HG03460 (cell line): ENCODE results near the gene CAP2.
"Not testable (repeated sequence)": the region's sequence is repeated elsewhere in the genome, so short reads cannot be mapped to it uniquely, and the experiment has no call there.

Experiments used
- ATAC-seq: cut with Tn5 transposase; IDR thresholded peaks from one replicate; pipeline ENCODE4 v1.9.1; 2021; ENCODE audit not compliant: unreplicated experiment

CAP2 gene

DNA sequence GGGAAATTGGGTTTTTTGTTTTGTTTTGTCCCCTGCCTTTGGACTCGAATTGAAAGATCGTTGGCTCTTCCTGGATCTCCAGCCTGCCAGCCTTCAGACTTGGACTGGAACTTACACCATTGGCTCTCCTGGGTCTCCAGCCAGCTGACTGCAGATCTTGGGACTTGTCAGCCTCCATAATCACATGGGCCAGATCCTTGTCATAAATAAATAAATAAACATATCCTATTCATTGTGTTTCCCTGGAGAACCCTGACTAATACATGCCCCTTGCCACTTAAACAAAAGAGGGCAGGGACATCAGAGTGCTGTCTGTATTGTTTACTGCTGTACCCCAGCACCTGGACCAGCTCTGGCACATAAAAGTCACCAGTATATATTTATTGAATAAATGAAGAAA lies 101.5 kb downstream of the CAP2 start:
- ATAC-seq: no peak

DNA sequence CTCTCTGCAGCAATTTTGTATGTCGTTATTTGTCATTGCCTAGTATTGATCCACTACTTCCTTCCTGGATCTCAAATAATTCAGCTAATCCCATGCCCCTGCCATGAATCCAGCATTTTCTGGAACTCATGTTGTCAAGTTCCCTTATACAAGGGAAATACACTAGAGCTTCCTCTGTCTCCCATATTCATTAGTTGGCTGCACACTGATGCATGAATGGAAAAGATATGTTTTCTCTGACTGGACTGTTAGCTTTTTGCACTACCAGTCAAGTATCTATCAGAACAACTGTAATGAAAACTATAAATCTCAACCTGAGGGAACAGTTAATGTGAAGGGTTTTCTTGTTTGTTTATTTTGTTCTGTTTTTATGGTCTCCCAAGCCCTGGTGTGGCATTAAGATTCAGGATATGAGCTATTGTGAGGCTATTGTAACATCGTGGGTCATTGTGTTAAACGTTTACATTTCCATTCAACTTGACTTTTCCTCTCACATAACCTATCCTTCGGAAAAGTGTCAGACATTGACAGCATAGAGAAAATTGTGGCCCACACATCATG lies 104.2 kb downstream of the CAP2 start:
- no peak for ATAC-seq

DNA sequence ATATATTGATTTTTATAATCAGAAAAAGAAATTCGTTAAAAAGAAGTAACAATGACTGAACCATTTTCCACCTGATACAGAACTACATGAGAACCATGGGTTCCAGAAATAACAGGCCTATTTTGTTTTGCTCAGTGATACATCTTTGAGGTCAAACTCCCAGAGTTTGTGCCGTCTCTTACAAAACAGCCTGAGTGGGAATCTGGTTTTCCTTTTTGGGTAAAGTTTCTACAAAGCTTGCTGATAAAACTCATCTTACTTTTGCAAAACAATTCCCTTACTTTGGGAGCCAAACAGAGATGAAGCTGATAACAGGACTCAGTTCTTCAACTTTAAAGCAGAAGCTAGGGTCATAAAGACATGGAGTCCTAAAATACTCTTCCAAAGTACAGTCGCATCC lies 108.0 kb downstream of the CAP2 start:
- ATAC-seq: no peak

DNA sequence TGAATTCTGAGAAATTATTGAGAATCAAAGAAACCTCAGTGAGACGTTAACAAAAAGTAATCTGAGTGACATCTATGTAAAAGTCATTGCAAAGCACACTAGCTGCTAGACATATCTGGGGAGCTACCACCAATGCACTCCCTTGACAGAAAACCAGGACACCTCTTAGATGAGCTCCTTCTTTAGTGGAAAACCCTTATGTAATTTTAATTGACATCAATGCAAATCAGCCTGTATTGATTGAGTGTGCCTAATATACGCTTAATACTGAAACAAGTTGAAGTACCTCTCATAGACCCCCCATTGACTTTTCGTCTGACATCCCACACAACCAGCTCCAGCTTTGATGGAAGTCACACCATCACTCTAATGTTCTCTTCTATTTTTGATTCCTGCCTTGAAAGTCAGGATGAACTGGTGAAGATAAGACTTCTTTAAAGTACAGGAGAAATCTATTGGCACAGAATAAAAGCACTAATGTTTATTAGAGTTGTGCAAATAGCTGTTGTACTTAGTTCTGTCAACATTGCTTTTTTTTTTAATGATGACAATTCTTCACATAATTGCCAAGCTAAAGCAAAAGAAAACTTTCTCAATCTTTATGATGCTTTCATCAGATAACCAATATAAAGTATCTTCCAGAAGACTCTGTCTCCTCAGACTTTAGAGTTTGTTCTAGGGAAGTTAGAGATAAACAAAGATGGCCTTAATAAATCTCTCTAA lies 108.7 kb downstream of the CAP2 start:
- no peak for ATAC-seq

DNA sequence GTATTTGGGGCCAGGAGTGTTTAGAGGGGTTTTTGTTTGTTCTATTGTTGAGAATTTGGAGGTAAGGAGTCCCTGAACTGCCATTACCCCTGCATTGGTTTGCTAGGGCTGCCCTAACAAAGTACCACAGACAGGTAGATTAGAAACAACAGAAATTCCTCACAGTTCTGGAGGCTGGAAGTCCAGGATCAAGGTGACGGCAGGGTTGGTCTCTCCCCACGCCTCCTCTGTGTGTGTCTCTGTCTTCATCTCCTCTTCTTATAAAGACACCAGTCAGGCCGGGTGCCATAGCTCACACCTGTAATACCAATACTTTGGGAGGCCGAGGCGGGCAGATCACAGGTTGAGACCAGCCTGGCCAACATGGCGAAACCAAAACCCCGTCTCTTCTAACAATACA lies 109.7 kb downstream of the CAP2 start:
- ATAC-seq: no peak

DNA sequence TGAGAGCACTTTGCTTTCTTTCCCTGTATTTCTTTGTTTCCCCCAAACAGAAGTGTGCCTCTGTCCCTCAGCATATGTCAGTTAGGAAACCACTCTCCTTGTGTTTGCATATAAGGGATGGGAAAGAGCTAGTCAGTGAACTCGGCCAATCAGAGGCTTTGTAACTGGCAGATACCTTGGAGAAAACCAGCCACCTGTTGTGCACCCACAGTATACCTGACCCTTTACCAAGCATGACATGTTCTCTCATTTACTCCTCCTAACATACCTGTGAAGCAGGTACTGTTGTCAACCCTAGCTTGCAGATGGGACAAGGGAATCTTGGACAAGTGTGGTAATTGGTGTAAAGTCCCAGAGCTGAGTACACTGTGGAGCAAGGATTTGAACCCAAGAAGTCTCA lies 110.6 kb downstream of the CAP2 start:
- no peak for ATAC-seq

DNA sequence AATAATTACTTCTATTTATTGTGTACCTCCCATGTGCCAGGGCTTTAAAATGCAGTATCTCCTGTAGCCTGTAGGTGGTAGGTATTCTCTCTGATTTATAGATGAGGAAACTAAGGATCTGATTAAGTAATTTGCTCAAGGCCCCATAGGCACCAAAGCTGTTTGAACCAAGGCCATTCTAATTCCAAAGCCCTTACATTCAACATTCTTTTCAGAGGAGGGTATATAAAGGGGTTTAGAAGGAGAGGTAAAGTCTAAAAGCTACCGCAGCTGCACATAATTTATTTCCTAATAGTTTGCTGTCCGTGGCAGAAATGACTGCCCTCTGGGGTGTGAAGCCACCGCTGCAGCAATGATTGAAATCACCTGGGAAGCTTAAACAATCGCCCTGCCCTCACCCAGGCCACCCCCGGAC lies 111.7 kb downstream of the CAP2 start:
- no peak for ATAC-seq

DNA sequence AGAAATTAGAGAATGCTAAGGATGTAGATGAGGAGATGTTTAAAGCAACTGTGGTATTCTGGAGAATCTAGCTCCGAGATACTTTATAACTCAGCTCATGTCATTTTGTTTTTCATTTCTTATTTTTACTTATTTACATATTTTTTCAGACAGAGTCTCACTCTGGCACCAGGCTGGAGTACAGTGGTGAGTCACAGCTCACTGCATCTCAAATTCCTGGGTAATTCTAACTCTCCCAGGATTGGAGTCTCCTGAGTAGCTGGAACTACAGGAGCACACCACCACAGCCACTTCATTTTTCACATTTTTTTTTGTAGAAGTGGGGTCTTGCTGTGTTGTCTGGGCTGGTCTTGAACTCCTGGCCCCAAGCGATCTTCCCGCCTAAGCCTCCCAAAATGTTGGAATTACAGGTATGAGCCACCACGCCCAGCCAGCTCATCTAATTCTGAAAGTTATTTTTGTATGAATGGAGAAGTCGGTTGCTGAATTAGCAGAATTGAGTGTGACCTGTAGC lies 112.4 kb downstream of the CAP2 start:
- ATAC-seq: no peak

DNA sequence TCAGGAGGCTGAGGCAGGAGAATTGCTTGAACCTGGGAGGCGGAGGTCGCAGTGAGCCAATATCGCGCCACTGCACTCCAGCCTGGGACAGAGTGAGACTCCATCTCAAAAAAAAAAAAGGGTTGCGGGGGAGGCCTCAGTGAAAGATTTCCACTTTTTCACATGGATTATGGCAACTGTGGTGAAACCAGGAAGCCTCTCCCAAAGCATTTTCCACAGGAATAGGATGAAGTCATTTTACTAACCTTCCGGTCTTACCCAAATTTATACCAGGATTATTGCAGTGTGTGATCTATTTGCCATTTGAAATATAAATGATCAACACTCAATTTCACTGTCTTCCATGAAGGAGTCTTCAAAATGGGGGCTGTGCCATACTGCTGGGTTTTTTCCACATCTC lies 113.1 kb downstream of the CAP2 start:
- ATAC-seq: no peak

DNA sequence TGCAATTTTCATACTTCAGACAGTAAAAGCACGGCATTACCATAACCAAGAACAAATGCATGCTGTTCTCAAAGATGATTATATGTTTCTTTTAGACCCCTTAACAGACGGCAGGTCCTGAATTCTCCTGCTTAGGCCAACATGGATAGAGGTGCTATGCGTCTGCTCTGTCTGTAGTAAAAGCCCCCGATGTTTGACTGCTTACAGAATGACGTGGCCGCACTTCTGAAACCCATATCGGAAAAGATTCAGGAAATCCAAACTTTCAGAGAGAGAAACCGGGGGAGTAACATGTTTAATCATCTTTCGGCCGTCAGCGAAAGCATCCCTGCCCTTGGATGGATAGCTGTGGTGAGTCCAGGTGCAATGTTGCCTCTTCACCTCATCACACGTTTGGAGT lies 113.6 kb downstream of the CAP2 start:
- ATAC-seq: no peak

DNA sequence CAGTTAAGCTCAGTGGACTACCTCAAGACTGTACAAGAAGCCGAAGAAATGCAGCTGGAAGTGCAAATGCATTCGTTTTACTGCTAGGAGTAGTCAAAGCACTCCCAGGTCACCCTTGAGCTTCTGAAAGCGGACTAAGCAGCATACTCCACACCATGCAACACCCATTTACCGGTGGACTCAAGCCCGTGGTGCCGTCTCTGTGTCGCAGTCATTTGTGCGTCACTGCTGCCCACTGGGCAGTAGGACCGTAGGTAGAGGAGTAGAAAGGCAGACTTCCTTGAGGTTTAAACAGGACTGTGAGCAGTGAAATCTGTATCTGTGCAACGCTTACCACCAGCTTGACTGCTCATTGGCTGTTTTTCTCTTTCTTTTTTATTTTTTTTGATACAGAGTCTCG lies 117.7 kb downstream of the CAP2 start:
- no peak for ATAC-seq

DNA sequence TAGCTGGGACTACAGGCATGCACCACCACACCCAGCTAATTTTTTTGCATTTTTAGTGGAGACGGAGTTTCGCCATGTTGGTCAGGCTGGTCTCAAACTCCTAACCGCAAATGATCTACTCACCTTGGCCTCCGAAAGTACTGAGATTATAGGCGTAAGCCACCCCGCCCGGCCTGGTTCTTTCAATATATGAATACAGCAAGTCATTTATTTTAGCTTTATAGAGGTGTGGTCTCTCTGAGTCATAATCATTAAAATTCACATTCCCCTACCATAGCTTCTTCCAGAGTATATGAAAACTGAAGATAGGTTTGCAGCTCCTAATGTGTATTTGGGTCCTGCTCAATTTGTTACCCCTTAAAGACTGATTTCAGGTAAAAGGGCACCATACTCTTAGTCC lies 118.2 kb downstream of the CAP2 start:
- no peak for ATAC-seq

DNA sequence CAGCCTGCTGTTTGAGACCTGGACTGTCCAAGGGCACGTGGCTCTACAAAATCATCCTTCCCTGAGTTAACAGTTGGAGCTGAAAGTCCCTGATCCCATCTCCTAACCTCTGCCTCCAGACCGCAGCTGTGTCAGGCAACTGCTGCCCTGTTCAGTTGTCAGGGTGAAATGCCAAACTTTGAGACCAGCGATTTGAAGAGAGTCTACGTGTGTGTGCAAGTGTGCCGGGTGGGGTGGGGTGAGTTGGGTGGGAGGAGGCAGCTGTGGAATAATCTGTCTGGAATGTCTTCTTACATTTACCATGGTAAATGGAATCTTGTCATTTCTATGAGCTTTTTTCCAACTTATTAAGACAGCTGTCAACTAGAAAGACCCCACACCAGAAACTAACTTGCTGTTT lies 125.7 kb downstream of the CAP2 start:
- no peak for ATAC-seq

DNA sequence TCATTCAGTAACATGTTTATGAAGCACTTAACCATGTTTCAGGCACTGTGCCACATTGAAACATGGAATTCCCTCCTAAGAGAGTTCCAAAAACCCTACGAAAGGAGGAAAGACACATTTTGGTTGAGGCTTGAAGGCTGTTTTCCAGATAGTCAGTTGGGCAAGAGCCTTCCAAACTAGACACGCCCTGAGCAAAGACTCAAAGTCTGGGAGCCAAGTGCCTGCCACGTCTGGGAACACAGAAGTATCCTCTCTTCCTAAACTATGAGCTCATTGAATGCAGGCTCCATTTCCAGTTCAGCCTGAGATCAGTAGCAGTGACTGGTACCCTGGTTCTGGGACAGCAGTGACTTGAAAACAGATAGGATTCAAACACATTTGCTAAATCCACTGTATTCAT lies 132.2 kb downstream of the CAP2 start:
- ATAC-seq: no peak

DNA sequence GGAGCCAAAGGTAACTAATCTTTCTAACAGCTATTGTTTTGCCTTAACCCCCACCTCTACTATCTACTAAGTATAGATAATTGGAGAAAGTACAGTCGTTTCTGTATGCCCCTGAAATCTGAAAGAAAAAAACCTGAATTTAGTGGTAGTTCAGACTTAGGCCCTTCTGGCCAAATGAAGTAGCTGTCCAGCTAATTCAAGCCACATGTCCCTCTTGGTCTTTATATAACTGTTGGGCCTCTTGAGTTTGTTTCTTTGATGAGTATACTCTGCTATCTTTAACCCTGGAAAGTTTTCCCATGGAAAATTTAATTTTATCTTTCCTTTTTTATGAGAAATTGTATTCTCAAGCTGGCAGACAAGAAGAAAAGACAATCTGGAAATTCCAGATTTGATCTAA lies 133.7 kb downstream of the CAP2 start:
- no peak for ATAC-seq

DNA sequence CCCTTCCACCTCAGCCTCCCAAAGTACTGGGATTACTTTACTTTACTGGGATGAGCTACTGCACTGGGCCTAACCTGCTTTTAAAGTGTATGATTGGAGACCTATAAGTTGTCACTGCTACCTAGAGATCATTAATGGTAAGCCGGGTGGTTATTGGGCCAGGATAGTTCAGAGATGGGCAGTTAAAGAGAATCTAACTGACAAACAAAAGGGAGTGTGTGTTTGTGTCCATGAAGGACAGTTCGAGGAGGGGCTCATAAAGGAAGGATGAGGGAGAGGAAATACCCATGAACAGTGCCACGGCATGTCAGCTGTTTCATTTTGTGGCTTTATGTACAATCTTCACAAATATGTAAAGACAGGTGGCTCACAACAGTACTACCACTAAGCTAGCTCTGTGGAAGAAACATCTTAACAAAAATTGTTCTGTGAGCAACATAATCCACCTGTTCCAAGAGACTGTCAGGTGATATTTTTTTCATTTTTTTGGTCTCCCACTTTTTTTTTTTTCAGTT lies 137.0 kb downstream of the CAP2 start:
- no peak for ATAC-seq

DNA sequence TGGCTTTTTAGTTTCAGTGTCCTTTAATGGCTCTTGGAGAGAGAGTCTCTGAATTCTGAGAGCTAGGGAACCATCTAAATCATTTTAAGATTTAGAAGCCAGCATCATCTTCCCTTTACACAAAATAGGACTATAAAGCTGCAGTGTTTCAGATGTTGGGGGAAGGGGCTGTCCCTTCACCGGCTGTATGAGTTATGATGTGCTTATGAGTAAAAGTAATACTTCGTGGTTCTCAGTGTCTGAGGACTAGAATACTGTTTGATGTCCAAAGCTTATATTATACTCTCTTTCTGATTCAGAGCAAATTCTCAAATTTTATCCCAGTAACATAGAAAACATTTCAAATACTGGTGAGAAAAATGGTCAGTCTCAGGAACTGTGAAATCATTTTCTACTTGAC lies 143.2 kb downstream of the CAP2 start:
- no peak for ATAC-seq

DNA sequence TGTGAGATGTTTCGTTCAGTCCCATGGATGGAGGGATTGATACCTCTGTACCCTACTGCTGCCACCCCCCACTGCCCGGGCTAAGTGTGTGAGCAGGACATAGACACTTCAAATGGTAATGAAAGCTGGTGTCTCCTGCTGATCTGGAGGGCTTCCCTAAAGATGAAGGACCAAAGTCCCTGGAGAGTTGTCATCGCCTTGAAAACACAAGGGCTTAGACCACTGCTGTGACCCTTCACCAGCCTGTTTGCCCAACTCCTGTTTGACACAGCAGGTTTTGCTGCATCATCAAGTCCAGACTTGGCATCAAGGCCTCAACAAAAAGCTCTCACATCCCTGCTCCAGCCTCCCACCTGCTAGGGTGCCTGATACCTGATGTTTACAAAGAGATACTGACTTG lies 148.8 kb downstream of the CAP2 start:
- no peak for ATAC-seq

DNA sequence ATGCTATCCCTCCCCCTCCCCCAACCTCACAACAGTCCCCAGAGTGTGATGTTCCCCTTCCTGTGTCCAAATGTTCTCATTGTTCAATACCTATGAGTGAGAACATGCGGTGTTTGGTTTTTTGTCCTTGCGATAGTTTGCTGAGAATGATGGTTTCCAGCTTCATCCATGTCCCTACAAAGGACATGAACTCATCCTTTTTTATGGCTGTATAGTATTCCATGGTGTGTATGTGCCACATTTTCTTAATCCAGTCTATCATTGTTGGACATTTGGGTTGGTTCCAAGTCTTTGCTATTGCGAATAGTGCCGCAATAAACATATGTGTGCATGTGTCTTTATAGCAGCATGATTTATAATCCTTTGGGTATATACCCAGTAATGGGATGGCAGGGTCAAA lies 152.3 kb downstream of the CAP2 start:
- not testable (repeated sequence) for ATAC-seq

DNA sequence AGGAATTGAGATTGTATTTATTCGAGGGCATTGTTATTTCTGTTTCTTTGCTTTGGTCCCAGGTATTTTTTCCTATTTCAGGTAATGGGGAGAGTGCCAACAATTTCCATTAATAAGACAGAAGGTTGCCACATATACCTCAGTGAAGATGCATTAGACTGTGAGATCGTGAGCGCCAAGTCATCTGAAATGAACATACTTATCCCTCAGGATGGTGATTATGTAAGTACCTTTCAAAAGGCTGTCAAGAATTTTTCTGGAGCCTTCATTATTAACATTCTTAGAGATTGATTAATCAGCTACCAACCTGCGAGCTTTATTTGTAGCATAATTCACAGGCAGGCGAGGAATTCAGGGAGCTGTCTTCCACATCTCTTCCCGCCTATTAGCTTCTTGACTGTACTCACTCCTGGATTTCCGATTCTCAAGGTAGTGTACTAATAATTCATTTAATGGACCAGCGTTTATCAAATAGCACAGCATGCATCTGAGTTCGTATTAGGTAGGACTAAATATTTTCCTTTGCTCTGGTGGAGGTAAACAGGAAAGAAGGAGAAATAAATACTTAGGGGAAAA lies 158.1 kb downstream of the CAP2 start:
- no peak for ATAC-seq

DNA sequence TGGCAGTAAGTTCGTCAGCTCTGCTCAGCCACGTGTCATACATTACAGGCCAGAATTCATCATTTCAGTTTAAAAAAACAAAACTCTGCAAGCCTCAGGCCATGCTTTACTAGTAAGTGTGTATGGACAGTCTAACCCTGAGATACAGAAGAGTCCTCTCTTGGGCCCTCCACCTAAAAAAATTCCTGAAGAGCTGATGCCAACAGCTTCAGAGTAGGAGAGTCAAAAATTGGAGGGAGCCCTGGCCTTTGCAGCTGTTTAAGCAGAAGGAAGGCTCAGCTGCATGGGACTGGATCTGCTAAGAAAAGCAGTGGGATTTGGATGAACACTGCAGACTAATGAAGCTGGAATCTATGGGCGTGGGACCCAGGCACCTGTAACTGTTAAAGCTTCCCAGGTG lies 159.5 kb downstream of the CAP2 start:
- no peak for ATAC-seq

DNA sequence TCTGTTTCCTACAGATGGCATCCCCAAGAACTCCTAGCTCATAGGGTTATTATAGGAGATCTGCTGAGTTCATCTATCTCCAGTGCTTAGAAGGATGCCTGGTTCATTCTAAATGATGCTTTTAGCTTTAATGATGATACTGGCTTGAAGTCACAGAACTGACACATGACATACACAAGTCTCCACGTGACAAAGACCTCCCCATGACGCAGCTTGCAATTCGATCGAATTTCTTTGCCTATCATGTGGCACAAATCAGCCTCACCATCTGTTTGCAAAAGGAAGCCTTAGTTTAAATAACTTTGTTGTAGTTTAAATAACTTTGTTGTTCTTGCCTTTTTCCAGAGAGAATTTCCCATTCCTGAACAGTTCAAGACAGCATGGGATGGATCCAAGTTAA lies 162.6 kb downstream of the CAP2 start:
- no peak for ATAC-seq
